Astrocyte of the cerebellum (primary cell): ENCODE data around the gene PHF21A.

Experiments
- DNase-seq: peaks from one replicate; pipeline ENCODE4 v3.0.0-alpha.2; 2011; ENCODE audit warnings: low read depth
- H3K4me3 ChIP-seq: 2 replicates; pipeline ENCODE4 v1.5.1; 2011; ENCODE audit warnings: mild to moderate bottlenecking, low read depth, low read length, moderate library complexity
- CTCF ChIP-seq: IDR thresholded peaks from 2 replicates; pipeline ENCODE4 v1.5.1; 2012; ENCODE audit warnings: low read length, low read depth, moderate library complexity, mild to moderate bottlenecking; ENCODE audit errors: missing control alignments
- in situ Hi-C: cut with HindIII; loops from 2 replicates; pipeline ENCODE4 v1.10.0; 2017; ENCODE audit warnings: low sequenced_read_pairs

The PHF21A gene

GRCh38 chr11:46106530-46107407 lies 14.5 kb downstream of the PHF21A start:
- DNase-seq = no peak
- TF ChIP-seq CTCF = no peak
- no peak overlapping the region for H3K4me3 ChIP-seq
- in situ Hi-C loops = no loop called here

- no peak for DNase-seq
- in situ Hi-C loops = no loop called here
- TF ChIP-seq CTCF = no peak
- no peak overlapping the region for H3K4me3 ChIP-seq
Observed at GRCh38 chr11:46105926-46106325, 15.3 kb downstream of the PHF21A start.

GRCh38 chr11:46105134-46105628 lies 16.1 kb downstream of the PHF21A start:
- in situ Hi-C loops = no loop called here
- H3K4me3 ChIP-seq = no peak overlapping the region
- TF ChIP-seq CTCF = no peak
- DNase-seq = no peak

- in situ Hi-C loops = no loop called here
- DNase-seq = no peak
- no peak for TF ChIP-seq CTCF
- H3K4me3 ChIP-seq = no peak overlapping the region
Observed at GRCh38 chr11:46102843-46103242, 18.4 kb downstream of the PHF21A start.

GRCh38 chr11:46100670-46101069 lies 20.6 kb downstream of the PHF21A start:
- in situ Hi-C loops = no loop called here
- no peak for TF ChIP-seq CTCF
- H3K4me3 ChIP-seq = no peak overlapping the region

GRCh38 chr11:46099963-46100316 lies 21.3 kb downstream of the PHF21A start:
- TF ChIP-seq CTCF = no peak
- no peak for DNase-seq
- no peak overlapping the region for H3K4me3 ChIP-seq
- in situ Hi-C loops = no loop called here

More at GRCh38 chr11:46100670-46101069, 20.6 kb downstream of the PHF21A start:
- no peak for DNase-seq
